ENCODE results near the gene CHL1.

CHL1 gene

DNA sequence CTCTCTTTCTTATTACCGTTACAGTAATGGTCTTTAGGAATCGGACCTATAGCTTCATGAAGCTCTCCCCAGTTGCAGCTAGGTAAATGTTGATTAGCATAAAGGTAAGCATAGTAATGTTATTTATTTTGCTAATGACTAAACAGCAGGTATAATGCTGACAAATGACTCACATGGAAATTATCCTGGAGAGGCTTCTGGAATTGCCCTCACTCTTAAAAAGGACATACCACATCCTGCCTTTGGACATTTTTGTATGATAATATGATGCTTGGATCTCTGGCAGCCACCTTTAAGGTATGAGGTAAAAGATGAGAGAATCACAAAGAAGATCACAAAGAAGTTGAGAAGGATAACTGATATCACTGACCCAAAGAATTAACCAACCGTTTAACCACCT lies 238.6 kb downstream of the CHL1 start:
- no peak for DNase-seq (ENCODE audit: low read depth, low spot score)
- H3K4me3 ChIP-seq (ENCODE audit: low read length): no peak overlapping the region

DNA sequence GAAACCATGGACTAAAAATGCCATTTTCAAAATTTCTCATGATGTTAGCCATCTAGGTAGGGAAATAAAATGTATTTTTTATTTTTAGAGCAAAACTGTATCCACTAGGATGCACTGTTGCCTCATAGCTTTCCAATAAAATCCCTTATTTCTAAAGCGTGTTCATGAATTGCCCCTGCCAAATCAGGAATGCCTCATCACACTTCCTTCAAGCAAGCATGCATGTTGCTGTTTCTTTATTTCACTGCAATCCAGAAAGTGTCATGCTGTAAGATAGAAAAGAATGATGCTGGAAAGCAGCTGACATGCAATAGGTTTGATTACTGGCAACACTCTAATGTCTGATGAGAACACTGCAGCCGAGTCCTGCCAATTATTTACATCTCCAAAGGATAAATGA lies 239.5 kb downstream of the CHL1 start:
- DNase-seq (ENCODE audit: low read depth, low spot score): no peak
- H3K4me3 ChIP-seq (ENCODE audit: low read length): no peak overlapping the region

DNA sequence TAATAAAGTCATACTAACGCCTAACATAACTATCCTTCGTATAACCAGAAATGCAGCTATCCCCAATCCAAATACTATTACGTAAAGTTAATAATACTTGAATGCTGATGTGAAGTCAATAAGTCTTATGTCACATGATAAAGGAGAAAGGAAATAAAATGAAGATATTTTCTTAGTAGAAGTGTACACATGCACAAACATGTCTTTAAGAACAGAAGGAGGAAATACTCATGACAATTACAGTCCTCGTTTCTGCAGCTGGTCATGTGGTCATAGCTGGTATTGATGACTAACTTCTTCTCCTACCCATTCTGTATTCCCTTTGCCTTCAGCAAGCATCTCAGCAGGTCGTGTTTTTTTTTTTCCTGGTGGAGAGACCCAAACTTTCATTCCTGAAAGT lies 244.3 kb downstream of the CHL1 start:
- no peak for DNase-seq (ENCODE audit: low read depth, low spot score)
- H3K4me3 ChIP-seq (ENCODE audit: low read length): no peak overlapping the region

DNA sequence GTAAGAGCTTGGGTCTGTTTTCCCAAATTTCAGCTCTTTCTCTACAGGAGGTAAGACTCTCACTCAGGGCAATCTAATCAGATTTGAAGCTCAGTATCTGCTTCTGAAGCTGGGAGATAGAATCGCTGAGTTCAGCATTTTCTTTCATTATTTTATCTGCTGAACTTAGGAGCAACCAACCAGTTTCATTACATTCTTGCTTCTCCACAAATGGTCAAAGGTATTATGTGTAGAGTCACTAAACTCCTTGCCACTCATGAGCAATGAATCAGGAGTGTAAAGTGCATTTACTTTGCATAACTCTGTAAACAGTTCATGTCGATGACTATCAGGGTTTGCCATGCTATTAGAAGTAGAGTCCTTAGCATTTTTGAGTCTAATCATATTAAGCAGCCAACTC lies 249.4 kb downstream of the CHL1 start:
- H3K4me3 ChIP-seq (ENCODE audit: low read length): no peak overlapping the region

DNA sequence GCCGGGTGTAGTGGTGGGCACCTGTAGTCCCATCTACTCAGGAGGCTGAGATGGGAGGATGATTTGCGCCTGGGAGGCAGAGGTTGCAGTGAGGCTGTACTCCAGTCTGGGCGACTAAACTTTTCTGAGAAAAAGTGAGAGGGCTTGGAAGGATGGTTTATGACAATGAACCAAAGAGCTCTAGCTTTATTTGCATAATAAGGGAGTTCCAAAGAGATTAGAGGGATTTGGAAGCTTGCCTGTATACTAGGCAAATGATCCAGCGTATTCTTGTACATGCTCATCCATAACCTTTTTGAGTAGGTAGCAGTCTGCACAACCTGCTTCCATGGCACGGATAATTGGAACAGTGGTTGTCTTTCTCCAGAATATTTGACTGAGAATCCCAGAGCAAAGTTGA lies 251.1 kb downstream of the CHL1 start:
- DNase-seq (ENCODE audit: low read depth, low spot score): no peak
- H3K4me3 ChIP-seq (ENCODE audit: low read length): no peak overlapping the region

More for the DNA sequence above, 249.4 kb downstream of the CHL1 start:
- no peak for DNase-seq (ENCODE audit: low read depth, low spot score)

DNA sequence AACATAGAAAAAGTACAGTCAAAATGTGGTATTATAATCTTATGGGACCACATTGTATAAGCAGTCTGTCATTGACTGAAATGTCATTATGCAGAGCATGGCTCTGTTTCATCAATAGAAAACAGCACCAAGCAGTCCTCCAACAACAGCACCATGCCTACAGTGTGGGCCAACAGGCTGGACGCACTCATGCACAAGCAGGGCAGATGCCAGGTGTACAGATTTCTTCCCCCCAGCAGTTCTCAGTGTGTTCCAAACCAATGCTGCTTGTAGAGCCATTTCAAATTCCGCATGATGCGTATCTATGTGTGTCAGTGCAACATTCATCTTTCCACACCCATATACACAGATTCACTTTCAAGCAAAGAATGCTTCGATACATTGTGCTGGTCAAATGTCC lies 253.1 kb downstream of the CHL1 start:
- H3K4me3 ChIP-seq (ENCODE audit: low read length): no peak overlapping the region
- DNase-seq (ENCODE audit: low read depth, low spot score): no peak

DNA sequence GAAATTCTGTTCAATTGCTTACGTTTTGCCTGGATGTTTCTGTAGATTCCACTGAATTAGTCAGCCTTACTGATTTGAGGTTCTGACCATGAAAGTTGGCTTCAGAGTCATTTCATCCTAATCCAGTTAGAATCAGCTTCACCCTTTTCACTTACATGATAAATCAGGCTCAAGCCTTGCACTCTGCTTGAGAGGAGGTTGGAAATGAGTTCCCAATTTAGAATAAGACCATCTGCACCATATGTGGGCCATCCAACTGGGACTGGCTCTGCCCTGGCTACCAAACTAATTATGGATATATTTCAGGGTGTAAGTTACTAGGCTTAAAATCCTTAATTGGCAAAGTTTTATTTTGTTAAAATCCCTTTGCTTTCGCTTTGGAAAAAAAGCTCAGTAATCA lies 255.7 kb downstream of the CHL1 start:
- H3K4me3 ChIP-seq (ENCODE audit: low read length): no peak overlapping the region
- DNase-seq (ENCODE audit: low read depth, low spot score): no peak

DNA sequence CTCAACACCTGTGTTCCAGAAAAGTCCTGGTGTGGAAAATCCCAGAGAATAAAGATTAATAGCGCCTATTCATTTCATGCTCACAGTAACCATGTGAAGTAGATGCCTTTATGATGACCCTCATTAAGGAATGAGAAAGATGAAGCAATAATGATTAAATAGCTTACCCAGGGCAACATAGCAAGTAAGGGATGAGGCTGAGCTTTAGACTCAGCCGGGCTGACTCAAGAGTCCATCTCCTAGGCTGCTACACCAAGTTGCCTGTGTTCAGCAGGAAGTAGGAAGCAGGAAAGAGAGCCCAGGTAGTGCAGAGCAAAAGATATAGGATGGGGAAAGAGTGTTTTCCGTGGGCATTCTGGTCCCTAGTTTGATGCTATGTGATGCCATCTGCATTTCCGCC lies 256.5 kb downstream of the CHL1 start:
- DNase-seq (ENCODE audit: low read depth, low spot score): no peak
- no peak overlapping the region for H3K4me3 ChIP-seq (ENCODE audit: low read length)

DNA sequence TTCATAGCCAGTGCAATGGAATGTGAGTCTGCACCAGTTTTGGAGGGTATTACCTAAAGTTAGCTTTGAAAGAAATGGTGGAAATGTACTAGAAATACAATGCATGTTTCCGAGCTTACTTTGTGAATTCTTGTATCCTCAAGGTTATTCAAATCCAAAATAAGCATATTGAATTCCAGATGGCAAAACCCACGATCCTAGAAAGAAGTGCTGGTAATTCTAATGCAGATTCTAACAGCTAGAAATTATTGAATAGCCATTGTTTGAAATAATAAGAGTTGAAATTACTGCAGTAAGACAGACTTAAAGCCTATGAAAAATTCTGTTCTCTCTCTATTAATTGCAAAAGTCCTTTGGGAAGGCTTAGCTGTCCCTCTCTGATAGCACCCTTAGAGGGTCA lies 258.4 kb downstream of the CHL1 start:
- no peak overlapping the region for H3K4me3 ChIP-seq (ENCODE audit: low read length)
- no peak for DNase-seq (ENCODE audit: low read depth, low spot score)

DNA sequence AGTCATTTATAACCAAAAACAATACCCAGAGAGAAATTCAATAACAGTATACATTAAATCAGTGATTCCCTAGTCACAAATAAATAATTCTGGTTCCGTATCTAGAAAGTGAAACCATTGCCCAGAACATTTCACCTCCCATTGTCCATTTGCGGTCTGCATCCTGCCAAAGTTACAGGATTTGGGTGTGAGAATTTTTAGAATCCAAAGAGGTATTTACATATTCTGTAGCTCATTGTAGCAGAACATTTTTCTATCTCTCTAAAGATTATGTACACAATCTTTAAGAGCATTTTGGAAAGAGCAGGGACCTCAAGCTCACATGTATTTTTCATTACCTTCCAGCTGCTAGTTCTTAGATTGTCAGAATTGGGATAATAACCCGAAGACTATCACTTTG lies 261.6 kb downstream of the CHL1 start:
- DNase-seq (ENCODE audit: low read depth, low spot score): no peak
- H3K4me3 ChIP-seq (ENCODE audit: low read length): no peak overlapping the region

DNA sequence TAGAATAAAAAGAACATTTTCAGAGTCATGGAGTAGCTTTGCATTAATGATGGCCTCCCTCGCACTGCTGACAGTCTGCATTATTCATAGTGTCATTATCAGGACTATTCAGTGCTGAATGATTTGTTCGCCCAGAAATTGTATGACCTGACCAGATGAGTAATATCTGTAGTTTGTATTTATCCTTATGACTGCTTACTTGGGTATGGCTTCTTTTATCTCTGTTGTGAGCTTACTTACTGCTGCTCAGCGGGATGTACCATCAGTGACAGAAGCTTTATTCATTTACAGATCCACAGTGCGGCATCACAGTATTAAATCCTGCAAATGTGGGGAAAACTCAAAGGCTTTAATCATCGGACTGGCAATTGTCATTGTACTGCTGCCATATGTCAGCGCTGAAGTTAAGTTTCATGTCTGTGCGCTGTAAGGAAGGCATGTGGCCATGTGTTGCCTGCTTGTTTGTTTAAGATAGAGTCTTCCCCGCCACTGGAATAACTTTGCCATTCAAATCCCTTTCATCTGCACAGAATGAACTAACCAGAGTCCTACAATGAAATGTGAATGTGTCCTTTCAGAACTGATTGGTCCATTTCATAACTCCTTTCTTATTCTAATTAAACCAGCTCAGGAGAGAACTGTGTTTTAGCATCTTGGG lies 262.2 kb downstream of the CHL1 start:
- no peak for DNase-seq (ENCODE audit: low read depth, low spot score)
- no peak overlapping the region for H3K4me3 ChIP-seq (ENCODE audit: low read length)

All from Jurkat, Clone E6-1 (cell line).